Kidney glomerular epithelial cell (primary cell): ENCODE measurements around the gene CAVIN2.
"Not testable (repeated sequence)": the region's sequence is repeated elsewhere in the genome, so short reads cannot be mapped to it uniquely, and the experiment has no call there.

ENCODE experiments used
- DNase-seq: peaks from one replicate; lab custom pipeline; 2025; lab: John Stamatoyannopoulos, UW

CAVIN2 gene

GRCh38 chr2:191800874-191801273 is 46.0 kb downstream of the CAVIN2 start:
- no peak for DNase-seq

- DNase-seq = no peak
Observed at GRCh38 chr2:191799526-191799925, 47.4 kb downstream of the CAVIN2 start.

- no peak for DNase-seq
Observed at GRCh38 chr2:191797942-191798876, 48.7 kb downstream of the CAVIN2 start.

GRCh38 chr2:191797500-191797899 is 49.4 kb downstream of the CAVIN2 start:
- DNase-seq = no peak

GRCh38 chr2:191795715-191796114 is 51.2 kb downstream of the CAVIN2 start:
- DNase-seq = no peak

GRCh38 chr2:191791953-191792560 is 54.8 kb downstream of the CAVIN2 start:
- no peak for DNase-seq

GRCh38 chr2:191790737-191791136 is 56.2 kb downstream of the CAVIN2 start:
- DNase-seq = no peak

GRCh38 chr2:191789796-191790195 is 57.1 kb downstream of the CAVIN2 start:
- DNase-seq = no peak

GRCh38 chr2:191786694-191787093 is 60.2 kb downstream of the CAVIN2 start:
- no peak for DNase-seq

- DNase-seq = not testable (repeated sequence)
Observed at GRCh38 chr2:191785651-191786050, 61.2 kb downstream of the CAVIN2 start.
